Effector memory CD4-positive, alpha-beta T cell (primary cell): Measurements from ENCODE around the gene HIPK3.

Experiments
- DNase-seq, 3 donors: peaks; one replicate each; pipeline ENCODE4 v3.0.0-alpha.2; 2020
- H3K27ac ChIP-seq: 2 replicates; pipeline ENCODE4 v1.7.0; 2013; ENCODE audit warnings: mild to moderate bottlenecking, low read length, moderate library complexity; ENCODE audit not compliant: insufficient read depth, poor library complexity, severe bottlenecking
- H3K27me3 ChIP-seq: replicated peaks from 2 replicates; pipeline ENCODE4 v1.7.0; 2013; ENCODE audit warnings: mild to moderate bottlenecking, low read length; ENCODE audit not compliant: insufficient read depth, control insufficient read depth, poor library complexity, severe bottlenecking
- H3K36me3 ChIP-seq: 2 replicates; pipeline ENCODE4 v1.7.0; 2013; ENCODE audit warnings: mild to moderate bottlenecking, low read length, moderate library complexity; ENCODE audit not compliant: control insufficient read depth, insufficient read depth
- H3K4me1 ChIP-seq: 2 replicates; pipeline ENCODE4 v1.7.0; 2013; ENCODE audit warnings: low read length, mild to moderate bottlenecking; ENCODE audit not compliant: control insufficient read depth, insufficient read depth, poor library complexity, severe bottlenecking
- H3K4me3 ChIP-seq: 2 replicates; pipeline ENCODE4 v1.7.0; 2013; ENCODE audit warnings: low read length, low read depth, mild to moderate bottlenecking; ENCODE audit not compliant: insufficient read depth, poor library complexity, severe bottlenecking
- H3K9me3 ChIP-seq: 2 replicates; pipeline ENCODE4 v1.7.0; 2013; ENCODE audit warnings: mild to moderate bottlenecking, low read length, moderate library complexity; ENCODE audit not compliant: control insufficient read depth

Gene HIPK3

GRCh38 chr11:33405834-33406602, 148.8 kb downstream of the HIPK3 start:
- H3K27me3 ChIP-seq, result no peaks in the 10 kb centered on the region
- no peak for DNase-seq
- no peak overlapping the region for H3K27ac ChIP-seq
- no peak overlapping the region for H3K4me3 ChIP-seq
- no peaks in the 10 kb centered on the region for H3K36me3 ChIP-seq
- no peaks in the 10 kb centered on the region for H3K4me1 ChIP-seq
- no peaks in the 10 kb centered on the region for H3K9me3 ChIP-seq
